Measurements from ENCODE around the gene ATXN1. TPM values are rescaled to one million over a fixed set of nuclear protein-coding genes. Genes with fewer than 3 reads are reported as not detected.

ATXN1 gene
- total RNA-seq, 1 experiment from 2014 or later = 19.7 TPM

DNA sequence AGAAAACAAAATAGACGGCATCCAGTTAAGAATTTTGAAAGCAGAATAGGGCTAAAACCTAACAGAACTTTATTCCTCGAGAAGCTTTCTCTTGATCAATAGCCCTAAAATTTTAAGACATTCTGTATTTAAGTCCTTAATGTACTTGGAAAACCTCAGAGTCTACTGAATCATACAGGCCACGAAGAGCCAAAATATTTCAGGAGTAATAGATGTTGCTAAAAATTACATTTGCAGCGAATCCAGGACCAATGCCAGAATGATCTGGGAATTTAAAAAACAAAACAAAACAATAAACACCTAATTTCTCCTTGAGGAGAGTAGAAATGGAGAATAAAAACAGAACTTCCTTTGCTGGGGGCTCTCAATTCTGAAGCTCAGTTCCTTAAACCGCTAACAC, 23.3 kb downstream of the ATXN1 start:
- TF ChIP-seq, protein P1, sequence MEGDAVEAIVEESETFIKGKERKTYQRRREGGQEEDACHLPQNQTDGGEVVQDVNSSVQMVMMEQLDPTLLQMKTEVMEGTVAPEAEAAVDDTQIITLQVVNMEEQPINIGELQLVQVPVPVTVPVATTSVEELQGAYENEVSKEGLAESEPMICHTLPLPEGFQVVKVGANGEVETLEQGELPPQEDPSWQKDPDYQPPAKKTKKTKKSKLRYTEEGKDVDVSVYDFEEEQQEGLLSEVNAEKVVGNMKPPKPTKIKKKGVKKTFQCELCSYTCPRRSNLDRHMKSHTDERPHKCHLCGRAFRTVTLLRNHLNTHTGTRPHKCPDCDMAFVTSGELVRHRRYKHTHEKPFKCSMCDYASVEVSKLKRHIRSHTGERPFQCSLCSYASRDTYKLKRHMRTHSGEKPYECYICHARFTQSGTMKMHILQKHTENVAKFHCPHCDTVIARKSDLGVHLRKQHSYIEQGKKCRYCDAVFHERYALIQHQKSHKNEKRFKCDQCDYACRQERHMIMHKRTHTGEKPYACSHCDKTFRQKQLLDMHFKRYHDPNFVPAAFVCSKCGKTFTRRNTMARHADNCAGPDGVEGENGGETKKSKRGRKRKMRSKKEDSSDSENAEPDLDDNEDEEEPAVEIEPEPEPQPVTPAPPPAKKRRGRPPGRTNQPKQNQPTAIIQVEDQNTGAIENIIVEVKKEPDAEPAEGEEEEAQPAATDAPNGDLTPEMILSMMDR (IDR thresholded peaks at IDR 0.05; ENCODE audit: unreplicated experiment) = no peak
- no peak for DNase-seq
- Mint-ChIP-seq H3K9me3 (ENCODE audit: low read depth, unreplicated experiment) (no peaks in the 10 kb centered on the region), H3K4me1 (ENCODE audit: low read depth, unreplicated experiment) (peaks cover 10% of the 10 kb centered on the region), H3K36me3 (ENCODE audit: insufficient read depth, unreplicated experiment) (no peaks in the 10 kb centered on the region), H3K27ac (ENCODE audit: unreplicated experiment) (no peak overlapping the region), H3K4me3 (ENCODE audit: low read depth, unreplicated experiment) (no peak overlapping the region), H3K27me3 (ENCODE audit: unreplicated experiment) (no peaks in the 10 kb centered on the region)
- intact Hi-C loops (cut with micrococcal nuclease; ENCODE audit: unreplicated experiment) = no loop called here
- CTCF ChIA-PET = no interaction called here
- BruUV-seq (replicated peaks) = no TSS peak

DNA sequence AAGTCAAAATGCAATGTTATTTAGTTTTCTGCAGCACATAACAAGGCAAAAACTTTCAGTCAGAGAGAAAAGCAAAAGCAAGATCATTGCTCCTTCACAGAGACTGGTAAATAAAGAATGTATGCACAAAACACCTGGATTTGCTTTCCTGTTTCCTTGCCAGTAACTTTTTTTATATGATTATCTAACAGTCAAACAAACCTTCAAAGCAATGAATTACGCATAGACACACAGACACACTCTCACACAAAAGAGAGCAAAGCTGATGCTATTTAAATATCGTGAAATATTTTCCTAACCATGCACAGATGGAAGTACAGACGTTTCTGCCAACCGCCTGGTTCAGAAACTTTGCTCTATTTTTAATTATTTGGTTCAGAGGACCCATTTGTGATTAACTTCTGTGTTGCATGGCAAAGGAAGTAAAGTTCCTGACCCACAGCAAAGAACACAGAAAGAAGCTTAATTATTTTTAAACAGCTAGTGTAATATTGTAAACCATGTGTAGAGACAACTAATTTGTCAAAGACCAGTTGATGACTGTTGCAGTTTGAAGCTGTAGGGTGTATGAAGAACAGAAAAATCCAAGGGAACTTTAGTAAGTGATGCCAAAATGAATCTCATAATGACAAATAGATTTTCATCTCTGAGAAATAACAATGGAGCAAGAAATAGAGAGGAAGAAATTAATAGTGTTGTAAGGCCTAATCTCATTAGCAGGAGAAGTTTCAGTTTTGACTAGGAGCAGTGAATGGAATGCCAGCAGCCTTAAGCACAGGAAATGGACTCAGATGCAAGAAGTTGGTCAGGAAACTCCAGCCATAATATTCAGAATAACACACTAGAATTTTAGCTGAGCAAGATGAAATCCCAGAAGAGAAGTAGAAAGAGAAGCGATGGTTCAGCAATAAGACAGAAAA, 24.1 kb downstream of the ATXN1 start:
- BruUV-seq (replicated peaks) = no TSS peak
- no peak overlapping the region for H3K27ac Mint-ChIP-seq (ENCODE audit: unreplicated experiment)
- no peak overlapping the region for H3K4me3 Mint-ChIP-seq (ENCODE audit: low read depth, unreplicated experiment)
- no peak for DNase-seq
- H3K27me3 Mint-ChIP-seq (ENCODE audit: unreplicated experiment) = no peaks in the 10 kb centered on the region
- CTCF ChIA-PET = no interaction called here
- TF ChIP-seq, protein P1 (IDR thresholded peaks at IDR 0.05; ENCODE audit: unreplicated experiment) = no peak
- H3K36me3 Mint-ChIP-seq (ENCODE audit: insufficient read depth, unreplicated experiment) = no peaks in the 10 kb centered on the region
- intact Hi-C loops (cut with micrococcal nuclease; ENCODE audit: unreplicated experiment) = no loop called here
- H3K4me1 Mint-ChIP-seq (ENCODE audit: low read depth, unreplicated experiment) = peaks cover 10% of the 10 kb centered on the region
- H3K9me3 Mint-ChIP-seq (ENCODE audit: low read depth, unreplicated experiment) = no peaks in the 10 kb centered on the region

DNA sequence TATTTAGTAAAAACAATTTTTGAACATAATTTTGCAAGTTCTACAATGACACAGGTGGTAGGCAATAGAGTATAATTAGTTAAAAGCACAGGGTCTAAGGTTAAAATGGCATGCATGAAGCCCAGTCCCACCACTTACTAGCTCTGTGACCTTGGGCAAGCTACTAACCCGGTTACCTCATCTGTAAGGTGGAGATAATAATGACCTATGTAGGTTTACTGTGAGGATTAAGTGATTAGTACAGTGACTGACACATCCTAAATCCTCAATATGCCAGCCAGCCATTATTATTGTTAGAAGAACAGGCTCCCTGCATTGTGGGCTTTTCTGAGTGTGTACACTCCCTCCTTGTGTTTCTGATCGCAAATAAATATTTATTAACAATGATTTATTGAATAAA, 26.2 kb downstream of the ATXN1 start:
- no peak for DNase-seq
- CTCF ChIA-PET = no interaction called here
- BruUV-seq (replicated peaks) = no TSS peak
- TF ChIP-seq, protein P1 (IDR thresholded peaks at IDR 0.05; ENCODE audit: unreplicated experiment) = no peak
- Mint-ChIP-seq H3K4me1 (ENCODE audit: low read depth, unreplicated experiment) (peaks cover 20% of the 10 kb centered on the region), H3K4me3 (ENCODE audit: low read depth, unreplicated experiment) (no peak overlapping the region), H3K27ac (ENCODE audit: unreplicated experiment) (no peak overlapping the region), H3K27me3 (ENCODE audit: unreplicated experiment) (no peaks in the 10 kb centered on the region), H3K9me3 (ENCODE audit: low read depth, unreplicated experiment) (no peaks in the 10 kb centered on the region), H3K36me3 (ENCODE audit: insufficient read depth, unreplicated experiment) (no peaks in the 10 kb centered on the region)
- intact Hi-C loops (cut with micrococcal nuclease; ENCODE audit: unreplicated experiment) = no loop called here

DNA sequence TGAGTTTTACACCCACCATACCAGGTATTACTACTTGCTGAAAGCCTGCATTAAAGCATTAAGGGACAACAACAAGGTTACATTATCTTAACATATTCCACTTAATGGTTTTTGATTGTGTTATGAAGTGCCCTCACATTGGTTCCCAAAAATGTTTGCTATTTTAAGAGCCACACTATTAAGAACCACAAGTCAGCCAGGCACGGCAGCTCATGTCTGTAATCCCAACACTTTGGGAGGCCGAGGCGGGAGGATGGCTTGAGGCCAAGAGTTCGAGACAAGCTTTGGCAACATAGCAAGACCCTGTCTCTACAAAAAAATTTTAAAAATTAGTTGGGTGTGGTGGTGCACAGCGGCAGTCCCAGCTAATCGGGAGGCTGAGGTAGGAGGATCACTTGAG, 28.2 kb downstream of the ATXN1 start:
- Mint-ChIP-seq H3K9me3 (ENCODE audit: low read depth, unreplicated experiment) (no peaks in the 10 kb centered on the region), H3K4me1 (ENCODE audit: low read depth, unreplicated experiment) (peaks cover 20% of the 10 kb centered on the region), H3K27ac (ENCODE audit: unreplicated experiment) (no peak overlapping the region), H3K27me3 (ENCODE audit: unreplicated experiment) (no peaks in the 10 kb centered on the region), H3K4me3 (ENCODE audit: low read depth, unreplicated experiment) (no peak overlapping the region), H3K36me3 (ENCODE audit: insufficient read depth, unreplicated experiment) (no peaks in the 10 kb centered on the region)
- DNase-seq = no peak
- intact Hi-C loops (cut with micrococcal nuclease; ENCODE audit: unreplicated experiment) = no loop called here
- no TSS peak for BruUV-seq (replicated peaks)
- TF ChIP-seq, protein P1 (IDR thresholded peaks at IDR 0.05; ENCODE audit: unreplicated experiment) = no peak
- CTCF ChIA-PET = no interaction called here

Data from Calu3 (cell line).